Keratinocyte (primary cell): ENCODE measurements around the gene MAD1L1. TPM values are rescaled to one million over a fixed set of nuclear protein-coding genes. Genes with fewer than 3 reads are reported as not detected.

Experiments
- DNase-seq: peaks from one replicate; pipeline ENCODE4 v3.0.0-alpha.2; 2011; ENCODE audit warnings: low read depth, missing footprints, low spot score
- FAIRE-seq: peaks from 2 replicates; lab custom pipeline; 2011; peaks lifted over from hg19 to GRCh38; lab: Jason Lieb, UNC
- H2AFZ ChIP-seq: 2 replicates; pipeline ENCODE4 v1.6.0; 2012; ENCODE audit warnings: low read length, control low read depth, inconsistent platforms; ENCODE audit not compliant: control insufficient read depth
- H3K27ac ChIP-seq: 2 replicates; pipeline ENCODE4 v1.5.1; 2011; ENCODE audit warnings: low read length; ENCODE audit not compliant: control insufficient read depth, insufficient read depth
- H3K27me3 ChIP-seq: 3 replicates; pipeline ENCODE4 v1.6.0; 2011; ENCODE audit warnings: low read length; ENCODE audit not compliant: control insufficient read depth, insufficient read depth; ENCODE audit errors: extremely low read depth
- H3K36me3 ChIP-seq, 2 experiments: 2 replicates in 1 of 2; 3 replicates in 1 of 2; pipeline ENCODE4 v1.5.1; 2011; ENCODE audit warnings: low read length in 2 of 2, mild to moderate bottlenecking in 1 of 2; ENCODE audit not compliant: control insufficient read depth in 2 of 2, insufficient read depth in 2 of 2; ENCODE audit errors: extremely low read depth in 1 of 2
- H3K4me1 ChIP-seq: 3 replicates; pipeline ENCODE4 v1.5.1; 2011; ENCODE audit warnings: low read length; ENCODE audit not compliant: control insufficient read depth, insufficient read depth; ENCODE audit errors: extremely low read depth
- H3K4me2 ChIP-seq: 3 replicates; pipeline ENCODE4 v1.6.0; 2011; ENCODE audit warnings: low read depth, low read length; ENCODE audit not compliant: control insufficient read depth, insufficient read depth; ENCODE audit errors: extremely low read depth
- H3K4me3 ChIP-seq, 3 experiments: fragments of 200-600 bp in 1 of 3; sonication (generic) in 1 of 3; 2 replicates in 2 of 3; 3 replicates in 1 of 3; pipeline ENCODE4 v1.5.1; 2011 to 2016; ENCODE audit warnings: low read length in 3 of 3, mild to moderate bottlenecking in 3 of 3, control low read depth in 2 of 3, inconsistent platforms in 1 of 3, low read depth in 1 of 3, mixed read lengths in 1 of 3, mixed run types in 1 of 3, moderate library complexity in 1 of 3; ENCODE audit not compliant: control insufficient read depth in 2 of 3, insufficient read depth in 2 of 3; ENCODE audit errors: extremely low read depth in 1 of 3
- H3K79me2 ChIP-seq: 2 replicates; pipeline ENCODE4 v1.6.0; 2012; ENCODE audit warnings: low read length; ENCODE audit not compliant: control insufficient read depth, insufficient read depth
- H3K9ac ChIP-seq: 3 replicates; pipeline ENCODE4 v1.6.0; 2011; ENCODE audit warnings: low read length; ENCODE audit not compliant: control insufficient read depth, insufficient read depth; ENCODE audit errors: extremely low read depth
- H3K9me1 ChIP-seq: 3 replicates; pipeline ENCODE4 v1.6.0; 2011; ENCODE audit warnings: low read length; ENCODE audit not compliant: control insufficient read depth, insufficient read depth; ENCODE audit errors: extremely low read depth
- H3K9me3 ChIP-seq: 2 replicates; pipeline ENCODE4 v1.5.1; 2012; ENCODE audit warnings: low read depth, low read length; ENCODE audit not compliant: control insufficient read depth
- H4K20me1 ChIP-seq: 3 replicates; pipeline ENCODE4 v1.6.0; 2011; ENCODE audit warnings: low read length; ENCODE audit not compliant: control insufficient read depth, insufficient read depth; ENCODE audit errors: extremely low read depth
- CTCF ChIP-seq, 3 experiments: IDR thresholded peaks in 1 of 3; conservative IDR thresholded peaks in 1 of 3; optimal IDR thresholded peaks in 1 of 3; 2 replicates in 2 of 3; 3 replicates in 1 of 3; pipeline versions ENCODE3 to v1.5.1; 2011; ENCODE audit warnings: low read length in 3 of 3, mild to moderate bottlenecking in 3 of 3, moderate library complexity in 2 of 3, control low read depth in 1 of 3, inconsistent platforms in 1 of 3; ENCODE audit not compliant: insufficient read depth in 2 of 3; ENCODE audit errors: extremely low read depth in 1 of 3
- EZH2 ChIP-seq: IDR thresholded peaks from one replicate; pipeline ENCODE4 v1.6.1; 2012; ENCODE audit warnings: inconsistent platforms, mild to moderate bottlenecking, low read length, moderate library complexity
- dilution Hi-C: fragments of 300-500 bp; cut with MboI; formaldehyde crosslinking; loops from one replicate; pipeline ENCODE4 v1.7.0; 2020; ENCODE audit warnings: low sequenced_read_pairs; ENCODE audit not compliant: extremely low pct_ligation_motif_present
- polyA plus RNA-seq, 5 experiments: library from polyadenylated mRNA; depleted of rRNA in 3 of 5; stranded (reverse) in 3 of 5; stranded (forward) in 1 of 5; unstranded in 1 of 5; fragments of >200 nt; gene quantifications; 1 replicate in 1 of 5; 2 replicates in 3 of 5; 3 replicates in 1 of 5; pipeline versions ENCODE4 v1.2.1 to v1.2.3, GENCODE V29; 2011 to 2012; ENCODE audit warnings: missing spikeins in 2 of 5, low read depth in 1 of 5, low replicate concordance in 1 of 5

Gene MAD1L1
- polyA plus RNA-seq, 1 donor (not counting 4 experiments of a cell fraction or from before 2014, with no cell fraction given), result 18.0 TPM

- Histone ChIP-seq H3K27me3 (no peaks in the 10 kb centered on the region), H3K4me3 (no peak overlapping the region), H3K9me3 (no peaks in the 10 kb centered on the region), H3K27ac (no peak overlapping the region), H3K9ac (no peak overlapping the region), H3K9me1 (no peaks in the 10 kb centered on the region), H2AFZ (no peak overlapping the region), H4K20me1 (peaks cover 4% of the 10 kb centered on the region), H3K36me3 (peaks cover 3 to 5% of the 10 kb centered on the region in 2 experiments), H3K4me1 (no peaks in the 10 kb centered on the region), H3K4me2 (no peak overlapping the region), H3K79me2 (no peaks in the 10 kb centered on the region)
- dilution Hi-C loops, result no loop called here
- no peak for FAIRE-seq
- DNase-seq, result no peak
- TF ChIP-seq CTCF (optimal IDR thresholded peaks at IDR 0.05 in 1 of 3, IDR thresholded peaks at IDR 0.05 in 1 of 3, conservative IDR thresholded peaks at IDR 0.05 in 1 of 3; ENCODE audit: extremely low read depth in 1 of 3, insufficient read depth in 2 of 3, low read length in 3 of 3) (no peak), EZH2 (no peak)
Observed at GRCh38 chr7:2154831-2155230, 77.9 kb downstream of the MAD1L1 start.

DNA sequence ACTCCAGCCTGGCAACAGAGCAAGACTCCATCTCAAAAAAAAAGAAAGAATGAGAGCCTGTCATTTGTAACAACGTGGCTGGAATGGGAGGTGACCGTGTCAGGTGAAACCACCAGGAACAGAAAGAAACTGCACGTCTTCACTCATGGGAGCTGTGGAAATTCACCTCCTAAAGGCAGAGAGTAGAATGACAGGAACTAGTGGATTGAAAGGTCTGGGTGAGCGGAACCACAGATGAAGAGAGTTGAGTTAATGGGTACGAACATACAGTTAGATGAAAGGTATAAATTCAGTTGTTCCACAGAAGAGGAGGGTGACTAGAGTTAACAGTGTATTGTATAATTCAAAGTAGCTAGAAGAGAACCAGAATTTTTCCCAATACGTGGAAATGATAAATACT lies 78.6 kb downstream of the MAD1L1 start:
- Histone ChIP-seq H3K27ac (no peak overlapping the region), H3K36me3 (peaks cover 4 to 6% of the 10 kb centered on the region in 2 experiments), H2AFZ (no peak overlapping the region), H3K79me2 (no peaks in the 10 kb centered on the region), H3K9me3 (no peaks in the 10 kb centered on the region), H4K20me1 (peaks cover 4% of the 10 kb centered on the region), H3K4me1 (no peaks in the 10 kb centered on the region), H3K9ac (no peak overlapping the region), H3K4me3 (no peak overlapping the region), H3K27me3 (no peaks in the 10 kb centered on the region), H3K4me2 (no peak overlapping the region), H3K9me1 (no peaks in the 10 kb centered on the region)
- no peak for TF ChIP-seq CTCF (optimal IDR thresholded peaks at IDR 0.05 in 1 of 3, IDR thresholded peaks at IDR 0.05 in 1 of 3, conservative IDR thresholded peaks at IDR 0.05 in 1 of 3; ENCODE audit: extremely low read depth in 1 of 3, insufficient read depth in 2 of 3, low read length in 3 of 3)
- no peak for TF ChIP-seq EZH2
- no peak for FAIRE-seq
- dilution Hi-C loops, result no loop called here
- DNase-seq, result no peak
